SK-N-SH (cell line): Measurements from ENCODE around the gene PARD3B. TPM values are rescaled to one million over a fixed set of nuclear protein-coding genes. Genes with fewer than 3 reads are reported as not detected.

Experiments used
- CTCF ChIA-PET: fragments of 300-600, 350-600 bp; formaldehyde crosslinking; extraction: SDS; loops from one replicate; lab custom pipeline; 2021; lab: Yijun Ruan, JAX
- POLR2A ChIA-PET: fragments of 350-600 bp; sonication (Branson Sonifier 250); formaldehyde crosslinking; extraction: SDS; loops from one replicate; lab custom pipeline; 2020; ENCODE audit warnings: antibody characterized with exemption, inconsistent platforms; lab: Yijun Ruan, JAX
- DNase-seq: peaks from one replicate; pipeline ENCODE4 v3.0.0; 2012
- H2AFZ ChIP-seq: fragments of 200-600 bp; sonication (generic); 2 replicates; pipeline ENCODE4 v1.8.1; 2016; ENCODE audit warnings: antibody characterized with exemption, mild to moderate bottlenecking, low read depth
- H3F3A ChIP-seq: fragments of 200-600 bp; sonication (generic); replicated peaks from 2 replicates; pipeline ENCODE3; 2016; ENCODE audit warnings: antibody characterized with exemption, mild to moderate bottlenecking; ENCODE audit not compliant: insufficient read depth
- H3K27ac ChIP-seq, 2 experiments: fragments of 200-500 bp in 1 of 2; fragments of 200-600 bp in 1 of 2; sonication (Bioruptor generic) in 1 of 2; sonication (generic), shearing (Covaris generic) in 1 of 2; 2 replicates each; pipeline versions ENCODE4 v1.5.1 to v1.6.1; 2014 to 2016; ENCODE audit warnings: low read depth in 2 of 2, inconsistent platforms in 1 of 2, low read length in 1 of 2, mild to moderate bottlenecking in 1 of 2, mixed read lengths in 1 of 2
- H3K27me3 ChIP-seq: fragments of 200-600 bp; sonication (generic), shearing (Covaris generic); 2 replicates; pipeline ENCODE4 v1.6.1; 2016; ENCODE audit warnings: mixed run types; ENCODE audit not compliant: insufficient read depth
- H3K36me3 ChIP-seq, 2 experiments: fragments of 200-500 bp in 1 of 2; fragments of 200-600 bp in 1 of 2; sonication (Bioruptor generic) in 1 of 2; sonication (generic) in 1 of 2; replicated peaks in 1 of 2; 2 replicates each; pipeline versions ENCODE3 to v1.5.1; 2014 to 2016; ENCODE audit warnings: low read length in 1 of 2, mild to moderate bottlenecking in 1 of 2; ENCODE audit not compliant: insufficient read depth in 2 of 2, control insufficient read depth in 1 of 2
- H3K4me1 ChIP-seq, 2 experiments: fragments of 200-500 bp in 1 of 2; fragments of 200-600 bp in 1 of 2; sonication (Bioruptor generic) in 1 of 2; sonication (generic), shearing (Covaris generic) in 1 of 2; 2 replicates each; pipeline versions ENCODE4 v1.5.1 to v1.6.1; 2014 to 2016; ENCODE audit warnings: low read depth in 1 of 2, low read length in 1 of 2, mixed run types in 1 of 2; ENCODE audit not compliant: insufficient read depth in 2 of 2, control insufficient read depth in 1 of 2
- H3K4me2 ChIP-seq: fragments of 200-600 bp; sonication (generic), shearing (Covaris generic); 2 replicates; pipeline ENCODE4 v1.6.1; 2017; ENCODE audit warnings: mixed run types
- H3K4me3 ChIP-seq, 2 experiments: fragments of 200-500 bp in 1 of 2; fragments of 200-600 bp in 1 of 2; sonication (Bioruptor generic) in 1 of 2; sonication (generic), shearing (Covaris generic) in 1 of 2; 2 replicates each; pipeline versions ENCODE4 v1.5.1 to v1.8.1; 2014 to 2016; ENCODE audit warnings: low read depth in 2 of 2, inconsistent platforms in 1 of 2, low read length in 1 of 2, mild to moderate bottlenecking in 1 of 2, mixed read lengths in 1 of 2, moderate library complexity in 1 of 2
- H3K79me2 ChIP-seq: fragments of 200-600 bp; sonication (generic); 2 replicates; pipeline ENCODE4 v1.8.1; 2017; ENCODE audit warnings: mild to moderate bottlenecking; ENCODE audit not compliant: insufficient read depth
- H3K9ac ChIP-seq: fragments of 200-600 bp; sonication (generic); 2 replicates; pipeline ENCODE4 v1.6.1; 2017; ENCODE audit warnings: mixed run types
- H3K9me2 ChIP-seq: fragments of 200-600 bp; sonication (generic); 2 replicates; pipeline ENCODE4 v1.6.1; 2017; ENCODE audit warnings: mixed run types
- H3K9me3 ChIP-seq: fragments of 200-600 bp; sonication (generic); 2 replicates; pipeline ENCODE4 v1.6.1; 2017; ENCODE audit warnings: mixed run types, mild to moderate bottlenecking, moderate library complexity
- H4K20me1 ChIP-seq: fragments of 200-600 bp; sonication (generic); 2 replicates; pipeline ENCODE4 v1.6.1; 2017; ENCODE audit warnings: mild to moderate bottlenecking, mixed run types; ENCODE audit not compliant: insufficient read depth
- EP300 ChIP-seq, 2 experiments: IDR thresholded peaks; 2 replicates each; pipeline versions ENCODE4 v1.4.0 to v1.6.1; 2012; ENCODE audit warnings: borderline replicate concordance in 1 of 2, low read depth in 1 of 2, low read length in 1 of 2
- EZH2phosphoT487 ChIP-seq: fragments of 200-600 bp; sonication (generic); IDR thresholded peaks from 2 replicates; pipeline ENCODE4 v1.6.1; 2017; ENCODE audit warnings: low read depth, mixed run types, mild to moderate bottlenecking, antibody characterized with exemption, moderate library complexity, borderline replicate concordance
- FOSL2 ChIP-seq: IDR thresholded peaks from 2 replicates; pipeline ENCODE4 v1.4.0; 2012; ENCODE audit warnings: low read depth, mild to moderate bottlenecking, moderate library complexity, borderline replicate concordance
- FOXJ3 ChIP-seq: sonication (generic); formaldehyde crosslinking; IDR thresholded peaks from 2 replicates; pipeline ENCODE4 v1.5.1; 2020; ENCODE audit warnings: mild to moderate bottlenecking, missing genetic modification reagents
- GATA2 ChIP-seq: sonication (generic); formaldehyde crosslinking; IDR thresholded peaks from 2 replicates; pipeline ENCODE4 v1.5.0; 2020; ENCODE audit warnings: mild to moderate bottlenecking, missing genetic modification reagents
- MAX ChIP-seq: IDR thresholded peaks from 2 replicates; pipeline ENCODE4 v1.4.0; 2012; ENCODE audit warnings: low read depth
- MXI1 ChIP-seq: IDR thresholded peaks from 2 replicates; pipeline ENCODE4 v1.6.1; 2012; ENCODE audit warnings: mild to moderate bottlenecking, low read depth, low read length, improper control_type of control experiment
- RFX5 ChIP-seq: IDR thresholded peaks from 2 replicates; pipeline ENCODE4 v1.6.1; 2012; ENCODE audit warnings: mild to moderate bottlenecking, improper control_type of control experiment, low read length
- TCF12 ChIP-seq: IDR thresholded peaks from 2 replicates; pipeline ENCODE4 v1.4.0; 2012
- USF2 ChIP-seq: fragments of 150-350 bp; IDR thresholded peaks from 2 replicates; pipeline ENCODE4 v1.6.1; 2017; ENCODE audit warnings: antibody characterized with exemption, low read length, low read depth, borderline replicate concordance
- WGBS: methylation state at CpG from one replicate; pipeline ENCODE4 v1.1.6; 2017; ENCODE audit warnings: low lambda C conversion rate; 5-methylcytosine and 5-hydroxymethylcytosine counted together
- polyA plus RNA-seq, 3 experiments: library from polyadenylated mRNA; depleted of rRNA; stranded (reverse); fragments of >200 nt; gene quantifications; 2 replicates each; pipeline ENCODE4 v1.2.3, GENCODE V29; 2012

Gene PARD3B
- polyA plus RNA-seq, 1 of the 3 experiments (the other 2 are of a cell fraction): 0.87 TPM

- Histone ChIP-seq H3K4me1 (peaks cover under 1 to 19% of the 10 kb centered on the region in 2 experiments; a peak in 3 of 4 replicates), H3K27me3 (no peaks in the 10 kb centered on the region), H3K79me2 (no peaks in the 10 kb centered on the region), H4K20me1 (no peaks in the 10 kb centered on the region), H3K27ac (peak overlapping the region; percentile 40 to 62; a peak in 3 of 4 replicates), H3K36me3 (no peaks in the 10 kb centered on the region), H3K4me2 (no peak overlapping the region), H3F3A (peaks cover 5% of the 10 kb centered on the region), H3K9me2 (no peaks in the 10 kb centered on the region), H2AFZ (no peak overlapping the region), H3K4me3 (no peak overlapping the region), H3K9me3 (no peaks in the 10 kb centered on the region), H3K9ac (no peak overlapping the region)
- 29% methylated on average over 2 of the region's 2 CpGs for WGBS
- ChIA-PET POLR2A (no interaction called here), CTCF (interaction anchor here (0.6 kb wide), 1 partner anchor 51 kb away, joined by 5 read pairs; no protein-coding TSS in a partner anchor)
- TF ChIP-seq EP300 (IDR thresholded peaks at IDR 0.05; ENCODE audit: borderline replicate concordance in 1 of 2, low read depth in 1 of 2, low read length in 1 of 2) (no peak), EZH2phosphoT487 (no peak), RFX5 (peak; percentile 66), USF2 (no peak), FOXJ3 (CRISPR knock-in tag) (no peak), MAX (no peak), MXI1 (no peak), FOSL2 (no peak)
- DNase-seq: no peak
Measured at GRCh38 chr2:205357732-205358131, 812.5 kb downstream of the PARD3B start.

- no peaks in the 10 kb centered on the region for H3K9me2 ChIP-seq
- no peak for TF ChIP-seq MAX
- TF ChIP-seq TCF12: 0 out of 2 replicates have a peak, but pooled peaks have one; percentile 4
- TF ChIP-seq EP300 (IDR thresholded peaks at IDR 0.05; ENCODE audit: borderline replicate concordance in 1 of 2, low read depth in 1 of 2, low read length in 1 of 2): no peak
- no peak for TF ChIP-seq GATA2 (CRISPR knock-in tag)
- H3F3A ChIP-seq: no peaks in the 10 kb centered on the region
- H2AFZ ChIP-seq: no peak overlapping the region
- H3K27ac ChIP-seq: peak overlapping the region; percentile 40 to 62
- peaks cover 0 to 13% of the 10 kb centered on the region in 2 experiments; a peak in 1 of 4 replicates for H3K4me1 ChIP-seq
- ChIA-PET POLR2A (no interaction called here), CTCF (interaction anchor here (1.2 kb wide), 1 partner anchor 317 kb away, joined by 3 read pairs; no protein-coding TSS in a partner anchor)
- no peak for DNase-seq
- no peaks in the 10 kb centered on the region for H3K36me3 ChIP-seq
- no peaks in the 10 kb centered on the region for H3K9me3 ChIP-seq
- no peaks in the 10 kb centered on the region for H3K79me2 ChIP-seq
- no peaks in the 10 kb centered on the region for H3K27me3 ChIP-seq
- H3K4me3 ChIP-seq: no peak overlapping the region
- H4K20me1 ChIP-seq: no peaks in the 10 kb centered on the region
- 39% methylated on average over 8 of the region's 8 CpGs for WGBS
- no peak overlapping the region for H3K9ac ChIP-seq
- no peak overlapping the region for H3K4me2 ChIP-seq
Measured at GRCh38 chr2:205358351-205358815, 813.1 kb downstream of the PARD3B start.
